Activated T-helper 1 cell treated with anti-CD3 and anti-CD28 coated beads, Interleukin-2, amount 50 U/mL, for 16 hours (primary cell): ENCODE measurements around the gene ULK4.

Experiments
- DNase-seq, 2 donors: peaks; one replicate each; pipeline ENCODE4 v3.0.0-alpha.2; 2020; ENCODE audit warnings: low read depth in 1 of 2, low spot score in 1 of 2

ULK4 gene

GRCh38 chr3:41370307-41370706, 591.6 kb downstream of the ULK4 start:
- no peak for DNase-seq

GRCh38 chr3:41369838-41370237, 592.1 kb downstream of the ULK4 start:
- DNase-seq, result no peak

GRCh38 chr3:41365973-41366372, 595.9 kb downstream of the ULK4 start:
- no peak for DNase-seq

GRCh38 chr3:41364736-41365135, 597.2 kb downstream of the ULK4 start:
- no peak for DNase-seq

- no peak for DNase-seq
These were observed 597.9 kb downstream of the ULK4 start for GRCh38 chr3:41363830-41364523.

- no peak for DNase-seq
These were observed 599.0 kb downstream of the ULK4 start for GRCh38 chr3:41362638-41363559.

GRCh38 chr3:41357271-41357670, 604.6 kb downstream of the ULK4 start:
- no peak for DNase-seq

- DNase-seq, result no peak
These were observed 605.1 kb downstream of the ULK4 start for GRCh38 chr3:41356775-41357174.

- no peak for DNase-seq
These were observed 609.4 kb downstream of the ULK4 start for GRCh38 chr3:41352510-41352909.

GRCh38 chr3:41350441-41350840, 611.5 kb downstream of the ULK4 start:
- no peak for DNase-seq

- no peak for DNase-seq
These were observed 613.5 kb downstream of the ULK4 start for GRCh38 chr3:41348401-41348800.

GRCh38 chr3:41346698-41347270, 615.1 kb downstream of the ULK4 start:
- DNase-seq, result no peak

GRCh38 chr3:41345788-41346187, 616.1 kb downstream of the ULK4 start:
- DNase-seq, result no peak

- no peak for DNase-seq
These were observed 622.1 kb downstream of the ULK4 start for GRCh38 chr3:41339758-41340157.

- DNase-seq, result no peak
These were observed 623.6 kb downstream of the ULK4 start for GRCh38 chr3:41338276-41338675.

- no peak for DNase-seq
These were observed 627.5 kb downstream of the ULK4 start for GRCh38 chr3:41334426-41334825.

GRCh38 chr3:41331041-41331440, 630.9 kb downstream of the ULK4 start:
- no peak for DNase-seq

GRCh38 chr3:41330465-41330864, 631.4 kb downstream of the ULK4 start:
- DNase-seq, result no peak

- no peak for DNase-seq
These were observed 632.0 kb downstream of the ULK4 start for GRCh38 chr3:41329881-41330280.

GRCh38 chr3:41328926-41329325, 633.0 kb downstream of the ULK4 start:
- DNase-seq, result no peak

- DNase-seq, result no peak
These were observed 634.2 kb downstream of the ULK4 start for GRCh38 chr3:41327718-41328117.

- DNase-seq, result no peak
These were observed 637.8 kb downstream of the ULK4 start for GRCh38 chr3:41324156-41324475.
